CD8-positive, alpha-beta memory T cell (primary cell): ENCODE measurements around the gene PRM1. TPM values are rescaled to one million over a fixed set of nuclear protein-coding genes. Genes with fewer than 3 reads are reported as not detected.

Experiments
- CTCF ChIA-PET: fragments of 350-600 bp; sonication (Branson Sonifier 250); formaldehyde crosslinking; loops from one replicate; lab custom pipeline; 2021; ENCODE audit warnings: antibody characterized with exemption; lab: Charles Lee
- POLR2A ChIA-PET: fragments of 350-600 bp; sonication (Branson Sonifier 250); formaldehyde crosslinking; loops from one replicate; lab custom pipeline; 2021; ENCODE audit warnings: antibody characterized with exemption; lab: Charles Lee
- DNase-seq, 5 donors: peaks; one replicate each; pipeline versions ENCODE4 v3.0.0 to v3.0.0-alpha.2; 2020 to 2022; ENCODE audit warnings: mixed read lengths in 1 of 5
- H3K27ac ChIP-seq: one replicate; pipeline ENCODE4 v1.7.0; 2013; ENCODE audit warnings: low read depth, mild to moderate bottlenecking, low read length, moderate library complexity
- H3K27me3 ChIP-seq: 2 replicates; pipeline ENCODE4 v1.7.0; 2013; ENCODE audit warnings: low read length, mild to moderate bottlenecking; ENCODE audit not compliant: insufficient read depth, poor library complexity, severe bottlenecking
- H3K36me3 ChIP-seq: 2 replicates; pipeline ENCODE4 v1.7.0; 2013; ENCODE audit warnings: mild to moderate bottlenecking, low read length, moderate library complexity; ENCODE audit not compliant: insufficient read depth
- H3K4me1 ChIP-seq: 2 replicates; pipeline ENCODE4 v1.7.0; 2013; ENCODE audit warnings: mild to moderate bottlenecking, low read length, moderate library complexity; ENCODE audit not compliant: insufficient read depth
- H3K4me3 ChIP-seq: 2 replicates; pipeline ENCODE4 v1.7.0; 2013; ENCODE audit warnings: mild to moderate bottlenecking, low read length
- H3K9me3 ChIP-seq: 2 replicates; pipeline ENCODE4 v1.7.0; 2013; ENCODE audit warnings: mild to moderate bottlenecking, low read length
- H3K27ac Mint-ChIP-seq, 8 donors: one replicate each; pipeline ENCODE4 v1.8.0; 2020 to 2021; ENCODE audit warnings: mixed read lengths in 8 of 8, mild to moderate bottlenecking in 6 of 8, inconsistent platforms in 3 of 8, moderate library complexity in 3 of 8
- H3K27me3 Mint-ChIP-seq, 2 donors: one replicate each; pipeline ENCODE4 v1.8.0; 2020 to 2021; ENCODE audit warnings: mixed read lengths in 2 of 2, mild to moderate bottlenecking in 1 of 2, moderate library complexity in 1 of 2
- H3K36me3 Mint-ChIP-seq, 3 donors: one replicate each; pipeline ENCODE4 v1.8.0; 2020 to 2021; ENCODE audit warnings: mixed read lengths in 3 of 3, inconsistent platforms in 1 of 3, mild to moderate bottlenecking in 1 of 3
- H3K4me1 Mint-ChIP-seq, 3 donors: one replicate each; pipeline ENCODE4 v1.8.0; 2020 to 2021; ENCODE audit warnings: mixed read lengths in 3 of 3, inconsistent platforms in 1 of 3, mild to moderate bottlenecking in 1 of 3
- H3K4me3 Mint-ChIP-seq, 7 donors: one replicate each; pipeline ENCODE4 v1.8.0; 2020 to 2021; ENCODE audit warnings: mixed read lengths in 7 of 7, mild to moderate bottlenecking in 6 of 7, moderate library complexity in 4 of 7, inconsistent platforms in 2 of 7
- H3K9me3 Mint-ChIP-seq, 5 donors: one replicate each; pipeline ENCODE4 v1.8.0; 2020 to 2022; ENCODE audit warnings: mixed read lengths in 5 of 5, mild to moderate bottlenecking in 3 of 5, moderate library complexity in 2 of 5, inconsistent platforms in 1 of 5
- polyA plus RNA-seq: library from polyadenylated mRNA; unstranded; fragments of 300-500 nt; fragmentation: Illumina TruSeq; gene quantifications from one replicate; pipeline ENCODE4 v1.2.3, GENCODE V29; 2021
- total RNA-seq, 2 experiments: library from RNA; stranded (reverse); gene quantifications; one replicate each; pipeline ENCODE4 v1.2.3, GENCODE V29; 2021

Gene PRM1
- total and polyA plus RNA-seq, 3 experiments from 2014 or later: not detected

DNA sequence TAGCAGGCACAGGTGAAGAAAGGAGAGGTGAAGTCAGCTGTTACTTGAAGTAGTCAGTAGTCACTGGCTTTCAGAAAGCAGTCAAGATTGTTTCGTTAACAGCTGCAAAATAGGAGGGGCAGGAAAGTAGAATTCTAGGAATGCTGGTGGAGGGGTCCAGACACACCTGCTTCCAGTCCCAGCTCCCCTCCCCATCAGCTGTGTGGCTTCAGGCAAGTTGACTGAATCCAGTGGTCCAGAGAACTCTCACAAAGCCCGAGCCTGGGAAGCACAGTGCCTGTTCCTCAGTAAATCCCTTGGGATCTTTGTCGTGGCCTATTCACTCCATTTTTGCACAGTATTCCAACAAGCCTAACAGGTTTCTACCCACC is 20.5 kb downstream of the PRM1 start:
- H3K9me3 Mint-ChIP-seq: no peaks in the 10 kb centered on the region
- Histone ChIP-seq H3K4me3 (no peak overlapping the region), H3K27ac (no peak overlapping the region), H3K9me3 (no peaks in the 10 kb centered on the region), H3K4me1 (peaks cover 47% of the 10 kb centered on the region), H3K36me3 (no peaks in the 10 kb centered on the region), H3K27me3 (no peaks in the 10 kb centered on the region)
- peaks cover 0 to 7% (median 0%) of the 10 kb centered on the region in 3 donors for H3K36me3 Mint-ChIP-seq
- POLR2A ChIA-PET: no interaction called here
- CTCF ChIA-PET: no interaction called here
- DNase-seq: no peak
- peaks cover 40 to 62% (median 48%) of the 10 kb centered on the region in 3 donors for H3K4me1 Mint-ChIP-seq
- H3K27me3 Mint-ChIP-seq: peaks cover 0 to 3% of the 10 kb centered on the region in 2 donors
- H3K27ac Mint-ChIP-seq: peak overlapping the region in 1 of 8 donors; percentile 31
- no peak overlapping the region for H3K4me3 Mint-ChIP-seq

DNA sequence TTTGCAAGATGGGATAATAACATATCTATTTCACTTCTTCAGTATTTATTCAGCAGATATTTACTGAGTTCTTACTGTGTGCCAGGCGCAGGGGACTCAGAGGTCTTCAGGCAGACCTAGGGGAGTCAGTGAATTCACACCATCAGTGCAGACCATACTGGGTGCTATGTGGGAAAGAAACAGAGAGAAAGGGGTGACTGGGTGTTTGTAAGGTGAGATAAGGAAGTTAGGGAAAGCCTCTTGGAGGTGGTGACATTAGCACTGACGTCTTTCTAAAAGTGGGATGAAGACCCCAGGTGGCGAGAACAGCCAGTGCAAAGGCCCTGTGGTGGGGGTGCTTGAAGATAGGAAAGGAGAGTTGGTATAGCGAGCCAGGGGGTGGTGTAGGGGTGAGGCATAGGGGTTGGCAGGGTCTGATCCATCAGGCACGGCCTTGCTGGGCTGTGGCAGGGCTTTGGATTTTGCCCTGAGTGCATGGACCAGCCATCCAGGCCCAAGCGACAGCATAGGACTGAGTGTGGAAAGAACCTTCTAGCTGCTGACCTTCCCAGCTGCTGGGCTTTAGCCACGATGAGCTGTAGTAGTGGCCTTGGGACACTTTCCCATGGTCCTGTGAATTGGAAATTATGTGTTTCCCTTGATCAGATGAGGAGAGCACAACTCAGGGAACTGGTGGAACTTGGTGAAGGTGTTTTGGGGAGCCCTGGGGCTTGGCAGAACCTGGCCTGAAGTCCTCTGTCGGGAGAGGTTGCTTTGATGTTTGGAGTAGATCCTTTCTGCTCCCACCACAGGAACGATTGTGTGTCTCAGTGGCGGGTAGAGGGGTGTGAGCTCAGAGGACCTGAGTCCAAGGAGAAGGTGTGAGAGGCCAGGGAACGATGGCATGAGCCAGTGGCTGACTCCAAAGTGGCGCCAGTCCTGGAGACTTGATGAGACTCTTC is 21.2 kb downstream of the PRM1 start:
- no peak for DNase-seq
- Histone ChIP-seq H3K4me3 (no peak overlapping the region), H3K36me3 (no peaks in the 10 kb centered on the region), H3K27me3 (no peaks in the 10 kb centered on the region), H3K27ac (no peak overlapping the region), H3K4me1 (peaks cover 46% of the 10 kb centered on the region), H3K9me3 (no peaks in the 10 kb centered on the region)
- Mint-ChIP-seq H3K27ac (peak overlapping the region in 5 of 8 donors; percentile 9 to 81 (median 73)), H3K27me3 (peaks cover 0 to 3% of the 10 kb centered on the region in 2 donors), H3K4me1 (peaks cover 40 to 62% (median 48%) of the 10 kb centered on the region in 3 donors), H3K36me3 (peaks cover 0 to 9% (median 0%) of the 10 kb centered on the region in 3 donors), H3K9me3 (no peaks in the 10 kb centered on the region), H3K4me3 (peak overlapping the region in 3 of 7 donors; percentile 1 to 100 (median 66))
- POLR2A ChIA-PET: no interaction called here
- CTCF ChIA-PET: interaction anchor here (1.0 to 1.5 kb wide), 3 partner anchors 14 to 295 kb away, joined by 3 to 4 read pairs (median 3); partner anchors contain the start of gene PRM3

DNA sequence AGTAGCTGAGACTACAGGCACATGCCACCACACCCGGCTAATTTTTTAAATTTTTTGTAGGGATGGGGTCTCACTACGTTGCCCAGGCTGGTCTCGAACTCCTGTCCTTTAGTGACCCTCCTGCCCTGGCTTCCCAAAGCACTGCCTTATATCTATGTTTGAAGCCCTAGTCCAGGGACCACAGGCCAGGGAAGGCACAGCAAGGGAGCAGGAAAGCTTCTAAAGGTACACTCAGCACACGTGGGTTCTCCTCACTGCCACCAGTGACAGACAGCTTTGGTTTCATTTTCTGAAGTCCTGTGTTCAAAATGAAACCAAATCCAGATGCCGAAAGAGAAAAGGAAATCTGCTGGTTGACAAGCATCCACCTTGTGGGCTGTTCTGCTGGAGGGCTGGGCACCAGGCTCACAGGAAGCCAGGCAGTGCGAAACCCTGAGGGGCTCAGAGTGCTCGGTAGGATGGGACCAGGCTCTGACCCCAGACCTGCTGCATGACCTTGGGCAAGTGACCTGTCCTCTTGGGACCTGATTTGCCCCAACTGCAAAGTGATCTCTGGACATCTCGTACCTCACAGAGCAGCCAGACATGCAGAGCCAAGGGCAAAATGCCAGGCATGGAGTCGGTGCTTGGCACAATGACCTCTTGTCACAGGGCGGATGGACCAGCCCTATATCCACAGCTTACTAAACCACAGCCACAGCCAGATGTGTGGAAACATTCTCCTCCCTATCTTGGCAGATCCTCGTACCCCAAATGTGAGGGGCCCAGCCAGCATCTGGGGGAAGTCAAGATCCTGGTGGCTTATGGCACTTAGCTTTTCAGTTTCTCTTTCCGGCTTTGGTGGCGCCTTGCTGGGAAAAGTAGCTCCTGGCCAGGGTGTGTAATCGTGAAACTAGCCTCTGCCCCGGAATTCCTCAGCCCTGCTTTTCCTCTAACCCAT is 22.3 kb downstream of the PRM1 start:
- Mint-ChIP-seq H3K4me3 (peak overlapping the region; percentile 54 to 100 (median 70)), H3K27me3 (peaks cover 0 to 3% of the 10 kb centered on the region in 2 donors), H3K36me3 (peaks cover 0 to 10% (median 0%) of the 10 kb centered on the region in 3 donors), H3K4me1 (peaks cover 36 to 57% (median 40%) of the 10 kb centered on the region in 3 donors), H3K27ac (peak overlapping the region; percentile 61 to 81 (median 74)), H3K9me3 (no peaks in the 10 kb centered on the region)
- ChIA-PET POLR2A (interaction anchor here (0.6 to 0.7 kb wide), 2 partner anchors 81 to 331 kb away, joined by 3 to 9 read pairs; no protein-coding TSS in a partner anchor), CTCF (interaction anchor here (0.9 to 5.9 kb wide), 12 partner anchors 8 to 294 kb away, joined by 3 to 44 read pairs (median 3); partner anchors contain the start of genes PRM2, PRM3 and TNP2)
- H3K27me3 ChIP-seq: no peaks in the 10 kb centered on the region
- H3K27ac ChIP-seq: no peak overlapping the region
- no peaks in the 10 kb centered on the region for H3K9me3 ChIP-seq
- no peaks in the 10 kb centered on the region for H3K36me3 ChIP-seq
- peaks cover 44% of the 10 kb centered on the region for H3K4me1 ChIP-seq
- DNase-seq: peak in 4 of 5 donors; percentile 18 to 62 (median 54)
- H3K4me3 ChIP-seq: peak overlapping the region; percentile 37

DNA sequence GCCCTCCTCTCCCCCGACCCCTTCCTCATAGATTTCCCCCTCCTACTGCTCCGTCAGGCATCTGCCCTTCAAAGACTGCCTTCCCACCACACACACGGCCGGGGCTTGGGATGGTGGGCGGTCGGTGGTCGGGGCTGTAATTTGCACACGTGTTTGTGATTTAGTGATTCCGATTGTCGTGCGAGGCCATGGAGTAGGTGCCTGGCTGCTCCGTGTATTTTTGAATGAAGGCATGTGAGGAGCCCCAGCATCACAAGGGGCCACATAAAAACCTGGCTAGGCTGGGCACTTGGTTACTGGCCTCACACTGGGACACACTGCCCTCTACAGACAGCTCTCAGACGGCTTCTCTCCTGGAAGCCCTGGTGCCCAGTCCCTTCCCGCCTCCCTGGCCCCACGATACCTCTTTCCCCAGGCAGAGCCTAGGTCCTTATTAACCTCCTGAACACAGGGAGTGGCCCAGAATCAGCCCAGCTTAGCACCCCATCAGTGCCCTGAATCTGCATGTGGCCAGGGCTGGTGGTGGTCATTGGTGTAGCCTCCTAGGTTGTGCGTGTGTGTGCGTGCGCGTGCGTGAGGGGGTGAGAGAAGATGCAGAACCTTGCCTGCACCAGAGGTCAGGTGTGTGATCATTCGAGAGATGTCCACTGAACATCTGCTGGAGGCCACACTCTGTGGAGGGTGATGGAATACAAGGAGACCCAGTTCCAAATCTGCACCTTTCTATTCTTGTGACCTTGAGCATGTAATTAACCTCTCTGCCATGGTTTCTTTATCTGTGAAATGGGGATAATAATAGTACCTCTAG is 23.8 kb downstream of the PRM1 start:
- CTCF ChIA-PET: interaction anchor here (0.5 to 5.9 kb wide), 22 partner anchors 9 to 330 kb away, joined by 3 to 46 read pairs (median 4); partner anchors contain the start of genes PRM2 and TNP2
- Mint-ChIP-seq H3K9me3 (no peaks in the 10 kb centered on the region), H3K4me3 (peak overlapping the region; percentile 95 to 100 (median 97)), H3K27me3 (peaks cover 0 to 3% of the 10 kb centered on the region in 2 donors), H3K4me1 (peaks cover 42 to 58% (median 42%) of the 10 kb centered on the region in 3 donors), H3K27ac (peak overlapping the region; percentile 80 to 100 (median 93)), H3K36me3 (peaks cover 0 to 16% (median 2%) of the 10 kb centered on the region in 3 donors)
- Histone ChIP-seq H3K4me1 (peaks cover 47% of the 10 kb centered on the region), H3K27ac (peak overlapping the region; percentile 80), H3K27me3 (no peaks in the 10 kb centered on the region), H3K36me3 (no peaks in the 10 kb centered on the region), H3K9me3 (no peaks in the 10 kb centered on the region), H3K4me3 (peak overlapping the region; percentile 81)
- POLR2A ChIA-PET: interaction anchor here (1.7 to 3.9 kb wide), 2 partner anchors 24 to 102 kb away, joined by 4 to 38 read pairs; no protein-coding TSS in a partner anchor
- DNase-seq: peak; percentile 40 to 70 (median 44)

DNA sequence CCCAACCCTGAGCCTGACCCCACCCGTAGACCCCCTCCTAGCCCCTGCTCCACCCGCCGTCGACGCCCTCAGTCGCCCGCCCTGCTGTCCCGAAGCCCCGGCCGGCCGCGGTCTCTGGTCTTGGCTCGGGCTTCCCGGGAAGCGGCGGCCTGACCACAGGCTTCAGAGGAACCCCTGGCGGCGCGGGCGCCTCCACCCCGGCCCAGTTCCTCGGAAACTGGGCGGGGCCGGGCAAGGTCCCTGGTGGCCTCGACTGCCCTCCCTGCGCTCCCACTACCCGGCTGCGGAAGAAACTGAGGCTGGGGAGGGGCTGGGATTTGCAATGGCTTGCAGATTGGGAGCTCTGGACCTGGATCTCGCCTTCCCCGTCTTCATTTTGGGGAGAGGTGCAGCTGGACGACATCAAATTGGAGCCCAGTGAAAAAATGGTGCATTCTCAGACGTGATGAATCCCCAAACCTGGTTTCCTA is 24.4 kb downstream of the PRM1 start:
- Mint-ChIP-seq H3K9me3 (no peaks in the 10 kb centered on the region), H3K36me3 (peaks cover 0 to 19% (median 2%) of the 10 kb centered on the region in 3 donors), H3K27ac (peak overlapping the region; percentile 92 to 100 (median 96)), H3K4me1 (peaks cover 48 to 64% (median 48%) of the 10 kb centered on the region in 3 donors), H3K27me3 (peaks cover 0 to 7% of the 10 kb centered on the region in 2 donors), H3K4me3 (peak overlapping the region; percentile 95 to 100 (median 97))
- no peaks in the 10 kb centered on the region for H3K36me3 ChIP-seq
- no peaks in the 10 kb centered on the region for H3K9me3 ChIP-seq
- H3K4me1 ChIP-seq: peaks cover 53% of the 10 kb centered on the region
- DNase-seq: peak in 2 of 5 donors; percentile 24
- H3K27me3 ChIP-seq: no peaks in the 10 kb centered on the region
- CTCF ChIA-PET: interaction anchor here (0.8 to 5.9 kb wide), 25 partner anchors 10 to 330 kb away, joined by 3 to 46 read pairs (median 8); partner anchors contain the start of genes DEXI, PRM3 and TNP2
- POLR2A ChIA-PET: interaction anchor here (1.0 to 3.9 kb wide), 8 partner anchors 24 to 486 kb away, joined by 3 to 74 read pairs (median 6); partner anchors contain the start of gene TXNDC11
- peak overlapping the region; percentile 80 for H3K27ac ChIP-seq
- peak overlapping the region; percentile 81 for H3K4me3 ChIP-seq

DNA sequence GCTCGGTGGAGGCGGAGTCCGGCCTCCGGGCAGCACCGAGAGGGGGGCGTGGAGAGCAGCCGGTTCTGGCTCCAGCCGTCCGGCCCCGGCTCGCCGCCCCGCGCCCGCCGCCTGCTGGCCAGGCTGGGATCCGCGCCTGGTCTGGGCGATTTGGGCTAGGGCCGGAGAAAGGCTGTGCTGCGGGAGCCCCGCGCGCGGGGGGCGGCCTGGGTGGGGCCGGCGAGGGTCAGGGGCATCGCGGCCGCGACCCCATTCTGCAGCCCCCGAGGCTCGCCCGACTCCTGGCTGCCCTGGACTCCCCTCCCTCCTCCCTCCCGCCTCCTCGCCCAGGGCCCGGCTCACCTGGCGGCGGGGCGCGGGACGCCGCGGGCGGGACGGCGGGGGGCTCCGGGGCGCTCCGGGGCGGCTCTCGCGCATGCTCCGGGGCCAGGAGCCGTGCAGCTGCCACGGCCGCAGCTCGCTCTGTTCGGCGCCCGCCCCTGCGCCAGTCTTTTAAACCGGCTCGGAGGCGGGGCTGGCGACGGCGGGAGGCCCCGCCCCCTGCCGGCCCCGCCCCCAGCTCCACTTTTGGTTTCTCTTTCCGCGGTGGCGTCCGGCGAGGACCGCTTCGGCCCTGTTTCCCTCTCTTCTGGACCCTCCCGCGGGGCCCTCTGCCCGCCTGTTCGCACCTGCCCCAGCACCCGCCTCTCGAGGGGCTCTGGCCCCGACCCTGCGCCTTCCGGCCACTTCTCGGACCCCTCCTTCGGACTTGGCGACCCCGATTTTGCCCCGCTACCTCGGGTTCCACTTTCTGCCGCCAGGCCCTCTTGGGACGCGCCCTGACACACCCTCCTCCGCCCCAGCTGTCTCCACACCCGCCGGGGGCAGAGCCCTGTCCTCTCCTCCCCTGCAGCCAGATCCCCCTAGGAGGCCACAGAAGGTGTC is 25.1 kb downstream of the PRM1 start, which contains the start of gene SOCS1:
Gene SOCS1, minus strand, starts transcription at position 468 of the 924 bp plus-strand sequence. CDS start 726 bp downstream, outside the sequence.
- peak; percentile 80 to 90 (median 85) for DNase-seq
- H3K9me3 ChIP-seq: no peaks in the 10 kb centered on the region
- H3K4me3 ChIP-seq: peak within 1 kb of the TSS; percentile 83
- no peaks in the 10 kb centered on the region for H3K27me3 ChIP-seq
- ChIA-PET POLR2A (interaction anchor here (0.9 to 3.9 kb wide), 13 partner anchors 15 to 487 kb away, joined by 3 to 74 read pairs (median 6); partner anchors contain the start of gene TXNDC11), CTCF (interaction anchor here (0.8 to 5.9 kb wide), 37 partner anchors 10 to 329 kb away, joined by 3 to 46 read pairs (median 5); partner anchors contain the start of genes DEXI, PRM3 and TNP2)
- Mint-ChIP-seq H3K4me1 (peaks cover 50 to 70% (median 51%) of the 10 kb centered on the region in 3 donors), H3K27me3 (peaks cover 0 to 7% of the 10 kb centered on the region in 2 donors), H3K36me3 (peaks cover 0 to 19% (median 2%) of the 10 kb centered on the region in 3 donors), H3K27ac (peak within 1 kb of the TSS; percentile 92 to 100 (median 96)), H3K9me3 (no peaks in the 10 kb centered on the region), H3K4me3 (peak within 1 kb of the TSS; percentile 95 to 100 (median 97))
- peak within 1 kb of the TSS; percentile 80 for H3K27ac ChIP-seq
- no peaks in the 10 kb centered on the region for H3K36me3 ChIP-seq
- peaks cover 60% of the 10 kb centered on the region for H3K4me1 ChIP-seq
